Measurements from ENCODE around the gene KCNAB1.

DNA sequence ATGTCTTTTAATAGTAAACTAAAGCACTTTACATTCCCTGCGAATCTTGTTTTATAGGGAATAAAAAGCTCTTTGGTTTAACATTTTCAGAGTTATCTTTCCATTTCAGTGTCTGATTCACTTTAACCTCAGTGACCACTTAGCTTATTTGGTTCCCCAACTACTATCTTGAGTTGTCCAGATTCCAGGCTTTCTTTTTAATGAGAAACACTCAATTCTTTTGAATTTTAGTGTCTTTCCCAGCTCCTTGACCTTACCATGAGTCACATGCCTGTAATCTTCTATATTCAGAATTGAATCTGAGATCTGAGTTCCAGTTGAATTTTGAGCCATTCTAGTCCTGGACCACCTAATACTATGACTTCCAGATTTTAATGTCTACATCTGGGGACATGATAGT, 144.4 kb downstream of the KCNAB1 start:
- TF ChIP-seq OSR1 (CRISPR knock-in tag; IDR thresholded peaks at IDR 0.05): no peak
- TF ChIP-seq PATZ1 (CRISPR knock-in tag; IDR thresholded peaks at IDR 0.05; ENCODE audit: borderline replicate concordance): no peak
- no peak for TF ChIP-seq ZFP3 (CRISPR knock-in tag; IDR thresholded peaks at IDR 0.05)
- no peak for TF ChIP-seq ZFP30 (CRISPR knock-in tag; IDR thresholded peaks at IDR 0.05)
- TF ChIP-seq ZC3H10 (CRISPR knock-in tag; IDR thresholded peaks at IDR 0.05): no peak
- no peak for TF ChIP-seq SNAI2 (CRISPR knock-in tag; IDR thresholded peaks at IDR 0.05)
- TF ChIP-seq GLIS3 (CRISPR knock-in tag; IDR thresholded peaks at IDR 0.05): no peak
- no peak for TF ChIP-seq CSRNP3 (CRISPR knock-in tag; IDR thresholded peaks at IDR 0.05)
- TF ChIP-seq CSDC2 (CRISPR knock-in tag; IDR thresholded peaks at IDR 0.05): no peak
- TF ChIP-seq CREB5 (CRISPR knock-in tag; IDR thresholded peaks at IDR 0.05; ENCODE audit: low read depth): no peak
- TF ChIP-seq BACH2 (CRISPR knock-in tag; IDR thresholded peaks at IDR 0.05; ENCODE audit: borderline replicate concordance): no peak
